ENCODE data around the gene IL21R.

The IL21R gene
- total RNA-seq: 116 reads per million, percentile 85 among the genes with 10 or more reads in this experiment

DNA sequence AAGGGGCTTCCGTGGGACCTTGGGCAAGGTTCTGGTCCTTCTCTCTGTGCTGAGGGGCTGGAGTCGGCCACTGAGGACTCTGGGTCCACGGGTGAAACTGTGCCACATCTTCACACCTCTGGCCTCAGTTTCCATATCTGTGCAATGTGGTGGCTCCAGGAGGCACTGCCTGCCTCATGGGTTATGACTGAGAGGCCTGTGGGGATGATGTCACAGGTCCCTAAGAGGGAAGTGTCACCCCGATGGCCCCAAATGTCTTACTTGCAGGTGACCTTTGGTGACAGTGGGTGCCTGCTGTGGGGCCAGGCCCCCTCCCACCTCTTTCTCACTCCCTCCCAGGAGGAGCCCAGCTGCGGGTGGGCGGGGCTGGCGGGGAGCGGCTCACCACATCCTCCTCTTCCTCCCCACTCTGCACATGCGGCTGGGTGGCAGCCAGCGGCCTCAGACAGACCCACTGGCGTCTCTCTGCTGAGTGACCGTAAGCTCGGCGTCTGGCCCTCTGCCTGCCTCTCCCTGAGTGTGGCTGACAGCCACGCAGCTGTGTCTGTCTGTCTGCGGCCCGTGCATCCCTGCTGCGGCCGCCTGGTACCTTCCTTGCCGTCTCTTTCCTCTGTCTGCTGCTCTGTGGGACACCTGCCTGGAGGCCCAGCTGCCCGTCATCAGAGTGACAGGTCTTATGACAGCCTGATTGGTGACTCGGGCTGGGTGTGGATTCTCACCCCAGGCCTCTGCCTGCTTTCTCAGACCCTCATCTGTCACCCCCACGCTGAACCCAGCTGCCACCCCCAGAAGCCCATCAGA is at the start of gene IL21R:
Gene IL21R (plus strand): TSS at position 407 of the 801 bp plus-strand sequence. CDS start 27,898 bp downstream, outside the sequence.
- DNase-seq: peak; percentile 83

DNA sequence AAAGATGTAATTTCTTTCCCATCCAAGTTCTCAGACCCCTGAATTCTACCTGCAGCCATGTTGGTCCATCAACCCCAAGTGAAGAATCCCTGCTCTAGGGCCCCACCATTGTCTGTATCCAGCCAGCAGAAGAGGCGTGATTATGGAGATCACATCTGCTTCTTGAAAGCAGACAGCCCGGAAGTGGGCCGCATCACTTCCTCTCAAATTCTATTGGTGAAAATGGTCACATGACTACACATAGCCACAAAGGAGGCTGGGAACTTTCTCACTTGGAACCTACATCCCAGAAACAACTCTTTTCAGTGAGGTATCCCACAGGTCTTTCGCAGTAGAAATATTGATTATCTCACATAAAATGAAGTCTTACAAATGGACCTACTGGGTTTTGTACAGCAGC is 48.1 kb upstream of the IL21R start:
- no peak for DNase-seq

DNA sequence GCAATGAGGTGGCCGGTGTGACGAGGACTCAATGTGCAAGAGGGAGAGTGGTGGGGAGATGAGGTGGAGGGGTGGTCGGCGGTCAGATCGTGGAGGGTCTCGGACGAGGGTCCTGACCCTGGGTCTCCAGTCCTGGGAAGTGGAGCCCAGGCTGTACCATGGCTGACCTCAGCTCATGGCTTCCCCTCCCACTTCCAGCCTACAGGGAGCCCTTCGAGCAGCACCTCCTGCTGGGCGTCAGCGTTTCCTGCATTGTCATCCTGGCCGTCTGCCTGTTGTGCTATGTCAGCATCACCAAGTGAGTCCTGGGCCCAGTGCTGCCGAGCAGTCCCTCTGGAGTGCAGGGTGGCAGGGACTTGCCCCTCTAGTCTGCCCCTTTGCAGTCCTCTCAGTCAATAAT is 46.4 kb upstream of the IL21R start:
- DNase-seq: no peak

DNA sequence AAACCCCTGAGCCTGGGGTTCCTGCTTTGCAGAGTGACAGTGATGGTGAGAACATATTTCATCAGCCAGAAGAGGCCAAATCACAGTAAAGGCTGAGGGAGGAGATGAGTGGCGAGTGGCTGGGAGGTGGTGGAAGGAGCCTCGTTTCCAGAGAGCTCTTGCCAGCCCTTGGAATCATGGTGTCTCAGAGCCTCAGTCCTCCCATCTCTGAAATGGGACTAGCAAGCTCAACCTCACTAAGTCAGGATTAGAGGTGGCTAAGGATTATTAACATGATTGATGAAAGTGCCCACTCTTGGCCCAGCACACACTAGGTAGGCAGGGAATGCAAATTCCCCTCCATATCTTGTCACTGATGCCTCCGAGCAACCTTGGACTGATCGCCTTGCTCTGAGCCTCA is 45.2 kb upstream of the IL21R start:
- no peak for DNase-seq

DNA sequence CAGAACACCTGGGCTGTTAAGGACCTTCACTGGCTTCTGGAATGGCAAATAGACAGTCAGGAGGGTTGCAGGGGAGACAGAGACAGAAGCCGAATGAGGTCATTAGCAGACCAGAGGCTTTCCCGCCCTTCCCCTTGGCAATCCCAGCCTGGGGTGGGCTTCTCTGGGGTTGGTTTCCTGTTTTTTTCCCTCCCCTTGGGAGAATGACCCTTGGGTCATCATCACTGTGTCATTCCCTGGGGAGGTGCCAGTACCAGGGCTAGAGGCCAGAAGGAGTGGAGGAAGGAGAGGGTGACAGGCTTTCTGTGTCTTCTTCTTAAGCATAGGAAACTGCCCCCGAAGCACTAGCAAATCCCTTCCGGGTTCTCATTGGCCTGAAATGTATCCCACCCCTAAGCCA is 42.9 kb upstream of the IL21R start:
- no peak for DNase-seq

DNA sequence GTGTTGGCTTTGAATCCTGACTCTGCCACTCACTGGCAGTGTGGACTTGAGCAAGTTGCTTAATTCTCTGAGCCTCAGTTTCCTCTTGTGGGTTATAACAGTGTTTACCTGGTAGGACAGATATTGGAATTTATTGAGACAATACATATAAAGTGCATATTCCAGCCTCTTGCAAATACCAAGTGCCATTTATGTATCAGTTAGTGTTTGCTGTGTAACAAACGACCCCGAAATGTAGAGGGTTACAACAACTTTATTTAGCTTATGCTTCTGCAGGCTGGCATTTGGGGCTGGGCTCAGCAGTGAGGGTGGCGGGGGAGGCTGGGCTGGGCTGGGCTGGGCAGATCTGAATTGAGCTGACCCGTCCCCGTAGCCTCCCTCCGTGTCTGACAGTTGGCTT is 42.4 kb upstream of the IL21R start:
- DNase-seq: no peak

DNA sequence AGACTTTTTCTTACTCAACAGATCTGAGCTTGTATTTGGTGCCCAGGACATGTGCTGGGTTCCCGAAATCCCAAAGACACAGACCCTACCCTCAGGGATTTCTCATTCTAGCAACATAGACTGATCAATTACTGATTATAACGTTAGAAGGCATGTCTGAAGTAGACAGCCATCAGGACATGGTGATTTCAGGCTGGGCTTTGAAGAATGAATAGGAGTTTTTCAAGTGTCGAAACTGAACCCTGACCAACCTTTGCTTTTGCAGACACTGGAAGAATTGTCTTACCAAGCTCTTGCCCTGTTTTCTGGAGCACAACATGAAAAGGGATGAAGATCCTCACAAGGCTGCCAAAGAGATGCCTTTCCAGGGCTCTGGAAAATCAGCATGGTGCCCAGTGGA is 40.0 kb upstream of the IL21R start:
- DNase-seq: no peak

DNA sequence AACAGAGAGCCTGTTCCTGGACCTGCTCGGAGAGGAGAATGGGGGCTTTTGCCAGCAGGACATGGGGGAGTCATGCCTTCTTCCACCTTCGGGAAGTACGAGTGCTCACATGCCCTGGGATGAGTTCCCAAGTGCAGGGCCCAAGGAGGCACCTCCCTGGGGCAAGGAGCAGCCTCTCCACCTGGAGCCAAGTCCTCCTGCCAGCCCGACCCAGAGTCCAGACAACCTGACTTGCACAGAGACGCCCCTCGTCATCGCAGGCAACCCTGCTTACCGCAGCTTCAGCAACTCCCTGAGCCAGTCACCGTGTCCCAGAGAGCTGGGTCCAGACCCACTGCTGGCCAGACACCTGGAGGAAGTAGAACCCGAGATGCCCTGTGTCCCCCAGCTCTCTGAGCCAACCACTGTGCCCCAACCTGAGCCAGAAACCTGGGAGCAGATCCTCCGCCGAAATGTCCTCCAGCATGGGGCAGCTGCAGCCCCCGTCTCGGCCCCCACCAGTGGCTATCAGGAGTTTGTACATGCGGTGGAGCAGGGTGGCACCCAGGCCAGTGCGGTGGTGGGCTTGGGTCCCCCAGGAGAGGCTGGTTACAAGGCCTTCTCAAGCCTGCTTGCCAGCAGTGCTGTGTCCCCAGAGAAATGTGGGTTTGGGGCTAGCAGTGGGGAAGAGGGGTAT is 39.3 kb upstream of the IL21R start:
- no peak for DNase-seq

DNA sequence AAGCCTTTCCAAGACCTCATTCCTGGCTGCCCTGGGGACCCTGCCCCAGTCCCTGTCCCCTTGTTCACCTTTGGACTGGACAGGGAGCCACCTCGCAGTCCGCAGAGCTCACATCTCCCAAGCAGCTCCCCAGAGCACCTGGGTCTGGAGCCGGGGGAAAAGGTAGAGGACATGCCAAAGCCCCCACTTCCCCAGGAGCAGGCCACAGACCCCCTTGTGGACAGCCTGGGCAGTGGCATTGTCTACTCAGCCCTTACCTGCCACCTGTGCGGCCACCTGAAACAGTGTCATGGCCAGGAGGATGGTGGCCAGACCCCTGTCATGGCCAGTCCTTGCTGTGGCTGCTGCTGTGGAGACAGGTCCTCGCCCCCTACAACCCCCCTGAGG is 38.7 kb upstream of the IL21R start:
- DNase-seq: no peak

DNA sequence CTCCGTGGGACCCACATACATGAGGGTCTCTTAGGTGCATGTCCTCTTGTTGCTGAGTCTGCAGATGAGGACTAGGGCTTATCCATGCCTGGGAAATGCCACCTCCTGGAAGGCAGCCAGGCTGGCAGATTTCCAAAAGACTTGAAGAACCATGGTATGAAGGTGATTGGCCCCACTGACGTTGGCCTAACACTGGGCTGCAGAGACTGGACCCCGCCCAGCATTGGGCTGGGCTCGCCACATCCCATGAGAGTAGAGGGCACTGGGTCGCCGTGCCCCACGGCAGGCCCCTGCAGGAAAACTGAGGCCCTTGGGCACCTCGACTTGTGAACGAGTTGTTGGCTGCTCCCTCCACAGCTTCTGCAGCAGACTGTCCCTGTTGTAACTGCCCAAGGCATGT is 38.2 kb upstream of the IL21R start:
- DNase-seq: no peak

DNA sequence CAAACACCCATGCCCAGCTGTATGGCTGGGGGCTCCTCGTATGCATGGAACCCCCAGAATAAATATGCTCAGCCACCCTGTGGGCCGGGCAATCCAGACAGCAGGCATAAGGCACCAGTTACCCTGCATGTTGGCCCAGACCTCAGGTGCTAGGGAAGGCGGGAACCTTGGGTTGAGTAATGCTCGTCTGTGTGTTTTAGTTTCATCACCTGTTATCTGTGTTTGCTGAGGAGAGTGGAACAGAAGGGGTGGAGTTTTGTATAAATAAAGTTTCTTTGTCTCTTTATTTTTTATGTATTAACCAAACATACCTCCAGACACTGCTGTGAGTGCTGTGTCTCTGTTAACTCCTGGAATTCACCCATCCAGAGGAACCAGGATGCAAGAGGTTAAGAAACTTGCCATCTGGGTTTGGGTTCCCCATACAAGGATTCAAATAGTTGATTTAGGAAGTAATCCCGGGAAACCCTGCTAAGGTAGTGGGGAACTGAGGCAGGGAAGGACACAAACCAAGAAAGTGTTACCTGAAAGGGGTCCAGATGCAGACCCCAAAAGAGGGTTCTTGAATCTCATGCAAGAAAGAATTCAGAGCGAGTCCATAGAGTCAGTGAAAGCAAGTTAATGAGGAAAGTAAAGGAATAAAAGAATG is 37.4 kb upstream of the IL21R start:
- DNase-seq: no peak

DNA sequence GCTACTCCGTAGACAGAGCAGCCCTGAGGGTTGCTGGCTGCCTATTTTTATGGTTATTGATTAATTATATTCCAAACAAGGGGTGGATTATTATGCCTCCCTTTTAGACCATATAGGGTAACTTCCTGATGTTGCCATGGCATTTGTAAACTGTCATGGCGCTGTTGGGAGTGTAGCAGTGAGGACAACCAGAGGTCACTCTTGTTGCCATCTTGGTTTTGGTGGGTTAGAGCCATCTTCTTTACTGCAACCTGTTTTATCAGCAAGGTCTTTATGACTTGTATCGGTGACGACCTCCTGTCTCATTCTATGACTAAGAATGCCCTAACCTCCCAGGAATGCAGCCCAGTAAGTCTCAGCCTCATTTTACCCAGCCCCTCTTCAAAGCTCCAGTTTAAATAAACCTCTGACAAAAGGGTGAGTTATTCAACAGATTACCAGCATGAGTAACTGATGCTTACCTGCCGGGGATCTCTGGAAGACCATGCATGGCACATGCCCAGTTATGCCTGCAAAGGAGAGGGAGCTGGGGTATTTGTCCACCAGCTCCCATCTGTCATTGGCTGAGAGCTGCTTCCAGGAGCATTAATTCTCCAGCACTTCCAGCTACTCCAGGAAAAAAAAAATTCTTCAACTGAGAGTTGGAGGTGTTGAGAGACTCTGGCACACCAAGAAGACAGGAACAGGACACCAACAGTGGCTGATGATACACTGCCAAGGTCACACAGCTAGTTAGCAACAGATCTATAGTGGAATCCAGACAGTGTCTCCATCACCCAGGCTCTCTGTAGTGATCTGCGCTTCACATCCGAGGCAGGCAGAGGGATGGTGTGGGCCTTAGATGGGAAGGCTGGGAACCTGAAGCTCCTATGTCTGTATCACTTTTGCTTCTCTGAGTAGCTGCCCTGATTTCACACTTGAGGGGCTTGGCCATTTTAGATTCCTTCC is 36.6 kb upstream of the IL21R start:
- DNase-seq: no peak

DNA sequence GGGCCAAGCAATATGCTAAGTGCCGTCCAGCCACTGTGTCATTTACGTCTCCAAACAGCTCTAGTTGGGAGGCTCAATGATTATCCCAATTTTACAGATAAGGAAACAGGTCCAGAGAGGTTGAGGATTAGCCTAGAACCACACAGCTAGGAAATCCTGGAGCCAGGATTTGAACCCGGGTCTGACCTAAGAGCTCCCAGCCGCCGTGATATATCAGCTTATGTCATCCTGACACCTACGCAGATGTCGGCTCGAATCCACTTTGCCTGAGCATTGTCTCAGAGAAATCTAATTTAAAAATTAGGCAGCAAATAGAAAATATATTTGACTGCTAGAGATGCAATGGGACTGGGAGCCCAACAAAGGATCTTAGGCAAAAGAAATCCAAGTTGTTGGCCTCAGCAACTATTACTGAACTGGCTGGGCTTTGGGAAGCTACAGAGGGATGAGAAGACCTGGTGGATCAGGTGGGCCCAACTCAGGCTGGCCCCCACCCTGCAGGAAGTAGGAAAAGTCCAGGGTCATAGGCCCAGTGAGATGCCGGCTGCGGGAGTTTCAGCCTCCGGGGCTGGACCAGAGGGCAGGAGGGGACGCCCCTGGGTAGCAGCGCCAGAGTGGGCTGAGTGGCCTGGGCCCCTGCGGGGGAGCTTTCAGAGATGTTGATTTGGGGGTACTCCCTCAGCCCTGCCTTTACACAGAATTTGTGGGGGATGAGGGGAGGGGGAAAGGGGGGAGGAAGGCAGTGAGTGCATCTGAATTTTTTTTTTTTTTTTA is 35.1 kb upstream of the IL21R start:
- DNase-seq: no peak

DNA sequence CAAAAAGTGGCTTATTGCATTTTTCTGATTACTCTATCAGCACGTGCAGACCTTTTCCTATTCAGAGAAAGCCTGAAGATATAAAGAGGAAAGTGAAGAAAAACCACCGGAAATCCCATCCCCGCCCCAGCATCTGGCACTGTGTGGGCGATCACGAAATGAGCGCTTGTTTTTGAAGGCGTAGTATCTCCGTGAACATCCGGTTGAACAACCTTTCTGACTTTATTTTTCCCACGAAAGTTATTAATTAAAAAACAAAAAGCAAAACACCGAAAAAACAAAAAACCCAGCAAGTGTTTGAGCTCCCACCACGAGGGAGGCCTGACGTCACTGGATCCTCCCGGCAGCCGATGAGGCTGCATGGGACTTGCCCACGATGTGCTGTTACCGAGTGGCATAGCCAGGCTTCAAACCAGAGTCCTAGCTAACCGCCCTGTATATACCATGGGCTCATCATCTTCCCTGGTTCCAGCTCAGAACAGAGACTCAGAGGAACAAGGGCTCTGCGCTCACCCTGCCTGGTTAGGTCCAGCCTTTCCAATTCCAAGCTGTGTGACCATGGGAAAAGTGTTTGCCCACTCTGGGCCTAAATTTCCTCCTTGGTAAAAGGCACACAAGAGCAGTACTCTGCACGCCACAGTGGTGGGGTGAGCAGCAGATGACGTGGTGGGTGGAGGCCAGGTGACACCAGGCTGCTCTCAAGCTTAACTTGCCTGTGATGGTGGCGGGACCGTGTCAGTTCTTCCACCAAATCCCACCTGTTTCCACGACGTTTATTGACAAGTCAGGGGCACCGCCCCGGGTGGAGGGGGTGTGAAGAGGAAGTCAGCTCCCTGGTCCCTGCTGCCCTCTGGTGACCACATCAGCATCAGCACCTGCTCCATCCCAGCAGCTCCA is 34.3 kb upstream of the IL21R start:
- DNase-seq: peak; percentile 87

DNA sequence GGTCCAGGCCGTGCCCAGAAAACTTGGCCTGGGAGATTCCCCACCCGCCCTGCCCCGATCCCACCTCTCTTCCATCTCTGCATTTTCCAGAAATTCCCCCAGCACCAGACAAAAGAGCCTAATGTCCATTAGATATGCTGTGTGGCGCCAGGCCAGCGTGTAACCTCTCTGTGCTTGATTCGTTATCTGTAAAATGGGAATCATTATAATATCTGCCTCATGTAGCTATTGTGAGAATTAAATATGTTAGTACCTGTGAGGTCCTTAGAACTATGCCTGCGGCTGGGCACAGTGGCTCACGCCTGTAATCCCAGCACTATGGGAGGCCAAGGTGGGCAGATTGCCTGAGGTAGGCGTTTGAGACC is 33.6 kb upstream of the IL21R start:
- no peak for DNase-seq

DNA sequence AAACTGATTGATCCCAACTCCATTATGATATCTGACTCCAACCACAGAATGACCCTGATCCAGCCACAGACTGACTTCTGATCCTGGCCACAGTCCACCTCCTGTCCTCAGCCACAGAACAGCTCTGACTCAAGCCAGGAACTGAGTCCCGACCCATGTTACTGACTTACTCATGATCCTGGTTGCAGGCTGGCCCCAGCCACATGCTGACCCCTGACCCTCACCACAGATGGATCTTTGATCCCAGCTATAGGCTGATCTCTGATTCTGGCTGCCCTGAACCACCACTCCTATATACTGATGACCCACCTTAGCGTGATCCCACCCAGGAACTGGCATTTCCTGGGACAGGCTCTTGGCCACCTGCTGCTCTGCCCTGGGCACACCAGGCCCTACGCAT is 32.2 kb upstream of the IL21R start:
- DNase-seq: no peak

DNA sequence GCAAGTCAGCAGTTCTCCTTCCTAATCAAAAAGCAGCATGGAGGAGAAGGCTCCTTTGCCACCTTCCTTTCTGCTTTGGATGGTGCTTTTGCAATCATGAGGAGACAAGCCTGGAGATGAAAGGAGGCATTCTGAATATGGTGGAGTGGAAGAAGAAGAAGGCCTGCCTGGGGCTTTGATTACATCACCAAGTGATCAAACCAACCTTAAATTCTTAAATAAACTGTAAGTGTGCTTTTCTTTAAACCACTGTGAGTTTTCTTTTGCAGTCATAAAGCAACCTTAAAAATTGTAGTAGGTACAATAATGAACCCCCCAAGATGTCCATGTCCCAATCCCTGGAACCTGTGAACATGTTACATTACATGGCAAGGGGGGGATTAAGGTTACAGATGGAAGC is 31.7 kb upstream of the IL21R start:
- DNase-seq: no peak

DNA sequence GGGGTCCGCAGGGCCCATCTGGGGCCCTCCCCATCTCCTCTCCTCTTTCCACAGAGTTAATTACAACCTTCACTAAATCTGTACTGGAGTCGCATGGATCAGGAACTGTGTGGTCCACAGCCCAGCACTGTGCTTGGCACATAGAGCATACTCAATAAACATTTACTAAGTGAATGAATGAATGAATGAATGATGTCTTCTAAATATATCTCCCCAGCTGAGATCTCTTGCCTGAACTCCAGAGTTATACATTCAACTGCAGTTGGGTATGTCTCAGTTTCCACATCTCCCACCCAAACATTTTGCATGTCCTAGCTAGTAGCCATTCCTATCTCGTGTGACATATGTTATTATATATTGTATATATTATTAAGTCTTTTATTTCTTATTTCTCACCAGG is 28.7 kb upstream of the IL21R start:
- DNase-seq: no peak

DNA sequence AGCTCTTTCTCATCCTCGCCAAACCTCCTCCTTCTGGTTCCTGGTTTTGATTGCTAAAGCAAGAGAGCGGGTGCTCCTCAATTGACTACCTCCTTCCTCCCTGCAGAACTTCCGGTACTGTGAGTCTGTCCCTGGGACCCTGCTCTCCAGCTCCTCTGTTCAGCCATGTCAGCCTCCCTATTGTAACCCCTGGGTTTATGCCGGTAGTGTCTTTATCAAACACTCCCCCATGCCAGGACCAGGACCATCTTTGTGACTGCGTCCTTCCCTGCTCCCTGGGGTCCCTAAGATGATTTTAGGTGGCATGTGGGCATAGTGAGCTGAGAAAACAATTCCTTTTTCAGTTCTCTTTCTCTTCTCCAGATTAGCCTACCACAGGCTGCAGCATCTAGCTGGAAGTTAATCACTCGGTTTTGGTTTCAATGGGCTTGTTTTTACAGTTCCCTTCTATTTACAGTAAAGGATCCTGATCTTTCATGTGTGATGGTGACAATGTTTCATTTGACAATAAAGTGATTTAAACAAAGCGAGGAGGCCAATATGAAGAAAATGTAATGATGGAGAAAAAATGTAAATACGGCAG is 27.7 kb upstream of the IL21R start:
- no peak for DNase-seq

DNA sequence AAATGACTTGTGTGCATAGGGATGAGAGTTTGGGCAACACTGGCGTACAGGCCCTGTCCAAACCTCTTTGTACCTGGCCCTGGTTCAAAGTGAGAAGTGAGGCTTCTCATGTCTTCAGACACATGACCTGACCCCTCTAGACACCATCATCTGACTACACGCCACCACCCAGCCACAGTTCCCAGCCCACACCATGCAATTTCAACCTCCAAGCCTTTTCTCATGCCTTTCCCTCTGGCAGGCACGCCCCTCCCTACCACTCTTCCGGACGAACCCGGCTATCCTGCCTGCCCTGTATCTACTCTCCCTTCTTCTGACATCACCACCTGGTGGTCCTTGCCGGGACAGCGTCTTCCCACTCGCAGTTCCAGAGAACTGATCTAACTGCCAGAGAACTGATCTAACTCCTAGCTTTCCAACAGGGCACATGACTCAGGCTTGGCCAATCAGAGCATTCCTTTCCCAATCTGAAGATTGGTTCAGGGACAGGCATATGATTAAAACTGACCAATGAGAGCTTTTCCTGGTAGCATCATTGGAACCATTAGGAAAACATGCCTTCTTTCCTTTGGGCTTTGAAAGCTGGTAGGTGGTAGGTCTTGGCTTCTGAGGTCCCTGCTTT is 27.1 kb upstream of the IL21R start:
- DNase-seq: no peak

Data from effector CD4-positive, alpha-beta T cell (primary cell).